ENCODE data around the gene PXDC1.
A peak's percentile ranks its signal among the peaks of the same experiment; 100 is the strongest.
"Not testable (repeated sequence)": the region's sequence is repeated elsewhere in the genome, so short reads cannot be mapped to it uniquely, and the experiment has no call there.

Gene PXDC1

DNA sequence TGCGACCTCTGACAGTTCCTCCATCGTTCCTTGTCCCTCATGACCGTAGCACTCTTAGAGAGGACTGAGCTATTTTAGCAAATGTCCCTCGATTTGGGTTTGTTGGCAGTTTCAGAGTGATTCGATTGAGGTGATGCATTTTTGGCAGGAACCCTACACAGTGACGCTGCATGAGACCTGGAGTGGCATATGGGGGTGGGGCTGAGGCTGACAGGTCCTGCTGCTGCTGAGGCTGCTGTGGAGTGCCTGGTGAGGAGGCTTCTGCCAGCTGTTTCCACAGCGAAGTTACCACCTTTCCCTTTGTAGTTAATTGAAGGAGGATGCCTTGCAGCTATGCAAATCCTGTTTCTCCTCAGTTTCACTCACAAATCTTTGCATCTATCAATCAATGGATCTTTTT lies 19.8 kb downstream of the PXDC1 start:
- no peak for DNase-seq

DNA sequence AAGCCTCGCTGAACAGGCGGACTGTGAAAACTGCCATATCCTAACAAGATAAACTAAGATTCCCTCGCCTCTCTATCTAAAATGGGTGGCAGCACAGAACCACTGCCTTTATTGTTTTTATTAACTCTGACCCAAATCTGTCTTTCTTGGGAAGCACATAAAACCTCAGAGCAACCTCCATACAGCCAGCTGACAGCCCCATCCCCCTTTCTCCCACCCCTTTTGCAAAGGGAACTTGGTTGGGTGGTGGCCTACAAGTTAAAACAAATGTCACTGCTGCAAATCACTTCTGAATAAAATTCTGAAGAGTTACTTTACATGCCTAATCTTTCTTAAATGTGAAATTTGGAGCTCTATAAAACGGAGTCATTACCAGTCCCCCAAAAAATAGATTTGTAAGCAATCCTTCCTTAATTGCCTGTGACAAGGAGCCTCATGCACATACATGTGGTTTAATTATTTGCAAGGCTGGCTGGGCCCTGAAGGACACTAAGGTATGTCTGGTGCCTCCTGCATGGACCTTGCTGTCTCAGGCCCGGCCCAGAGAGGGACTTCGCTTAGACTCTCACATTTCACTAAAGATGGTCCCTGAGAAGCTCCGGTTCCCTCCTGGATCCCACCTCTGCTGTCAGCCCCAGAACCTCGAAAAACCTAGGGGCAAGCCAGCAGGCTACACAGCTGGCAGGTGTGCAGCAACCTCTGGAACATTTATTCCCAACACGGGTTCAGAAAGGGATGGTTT lies 21.7 kb downstream of the PXDC1 start:
- no peak for DNase-seq

DNA sequence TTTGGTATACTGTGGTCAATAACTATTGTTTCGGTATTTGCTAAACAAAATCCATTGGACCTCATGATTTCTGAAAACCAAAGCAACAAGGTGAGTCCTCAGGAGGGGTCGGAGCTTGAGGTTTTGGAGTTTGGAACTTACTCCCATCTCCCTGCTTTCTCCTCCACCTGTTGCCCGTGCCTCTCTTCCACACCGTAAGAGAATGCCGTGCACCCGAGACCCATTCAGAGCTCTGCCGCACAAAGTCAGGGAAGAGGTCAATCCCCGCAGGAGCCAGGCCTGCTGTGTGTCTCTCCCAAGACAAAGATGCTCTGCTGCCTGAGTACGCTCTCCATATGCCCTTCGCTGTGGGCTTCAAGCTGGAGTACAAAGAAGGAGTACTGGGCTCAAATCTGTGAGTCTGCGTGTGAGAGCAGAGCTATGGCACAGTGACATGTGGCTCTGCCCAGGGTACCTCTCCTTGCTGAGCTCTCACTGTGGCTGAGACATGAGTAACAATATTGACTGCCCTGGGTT lies 23.9 kb downstream of the PXDC1 start:
- DNase-seq, result no peak

DNA sequence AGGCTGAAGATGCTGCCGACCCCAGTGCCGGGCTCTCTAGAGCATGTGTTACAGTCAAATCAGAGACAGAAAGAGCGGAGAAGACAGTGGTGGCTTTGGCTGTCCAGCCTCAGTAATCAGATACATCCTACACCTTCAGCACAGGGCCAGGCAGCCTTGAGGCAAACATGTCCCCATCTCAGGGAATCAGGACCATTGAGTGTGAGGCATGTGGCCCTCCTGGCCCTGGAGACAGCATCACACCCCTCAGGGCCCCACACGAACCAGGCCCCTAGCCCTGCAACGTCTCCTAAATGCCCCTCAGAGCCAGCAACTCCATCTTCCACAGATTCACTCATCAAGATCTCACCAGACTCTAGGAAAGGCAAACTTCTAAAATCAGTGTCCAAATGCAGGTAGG lies 24.5 kb downstream of the PXDC1 start:
- DNase-seq, result no peak

- DNase-seq, result no peak
Observed at GRCh38 chr6:3726421-3726820, 25.1 kb downstream of the PXDC1 start.

DNA sequence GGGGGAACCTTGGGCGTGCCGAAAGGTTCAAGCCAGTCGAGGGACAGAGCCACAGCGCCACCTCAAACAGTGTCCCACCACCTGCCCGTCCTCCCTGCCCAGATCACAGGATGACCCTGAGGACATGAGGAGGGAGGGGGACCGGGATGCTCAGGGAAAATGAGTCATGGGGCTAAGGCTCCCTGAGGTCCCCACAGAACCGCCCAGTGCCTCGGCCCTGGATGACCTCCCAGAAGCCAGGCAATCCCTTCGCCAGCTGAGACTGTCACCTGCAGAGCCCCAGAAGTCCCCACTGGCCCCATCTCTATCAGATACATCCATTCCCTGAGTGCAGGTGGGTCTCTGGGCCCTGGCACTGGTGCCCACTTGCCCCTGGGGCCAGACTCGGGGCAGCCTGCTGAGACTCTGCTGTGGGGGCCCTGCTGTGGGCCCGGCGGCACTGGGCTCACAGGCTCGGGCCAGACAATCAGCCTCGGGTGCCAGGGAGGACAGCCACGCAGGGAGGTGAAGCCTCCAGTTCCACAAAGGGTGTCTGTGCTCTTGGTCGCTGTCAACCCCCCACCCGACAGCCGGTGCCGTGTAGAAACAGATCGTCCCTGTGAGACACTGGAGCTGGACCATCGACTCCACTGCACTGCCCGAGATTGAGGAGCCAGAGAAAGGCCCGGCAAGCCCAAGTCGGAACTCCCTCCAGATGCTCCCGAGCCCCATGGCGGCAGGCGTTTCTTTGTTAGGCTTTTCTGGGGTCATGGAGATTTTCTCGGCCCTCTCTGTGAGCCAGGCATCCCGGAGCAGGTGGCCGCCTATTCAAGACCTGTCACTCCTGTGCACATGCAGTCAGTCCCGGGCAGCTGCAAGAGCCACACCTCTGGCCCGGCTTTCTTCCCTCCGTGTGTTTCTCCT lies 26.1 kb downstream of the PXDC1 start:
- DNase-seq, result peak in 1 of 14 donors; percentile 10

DNA sequence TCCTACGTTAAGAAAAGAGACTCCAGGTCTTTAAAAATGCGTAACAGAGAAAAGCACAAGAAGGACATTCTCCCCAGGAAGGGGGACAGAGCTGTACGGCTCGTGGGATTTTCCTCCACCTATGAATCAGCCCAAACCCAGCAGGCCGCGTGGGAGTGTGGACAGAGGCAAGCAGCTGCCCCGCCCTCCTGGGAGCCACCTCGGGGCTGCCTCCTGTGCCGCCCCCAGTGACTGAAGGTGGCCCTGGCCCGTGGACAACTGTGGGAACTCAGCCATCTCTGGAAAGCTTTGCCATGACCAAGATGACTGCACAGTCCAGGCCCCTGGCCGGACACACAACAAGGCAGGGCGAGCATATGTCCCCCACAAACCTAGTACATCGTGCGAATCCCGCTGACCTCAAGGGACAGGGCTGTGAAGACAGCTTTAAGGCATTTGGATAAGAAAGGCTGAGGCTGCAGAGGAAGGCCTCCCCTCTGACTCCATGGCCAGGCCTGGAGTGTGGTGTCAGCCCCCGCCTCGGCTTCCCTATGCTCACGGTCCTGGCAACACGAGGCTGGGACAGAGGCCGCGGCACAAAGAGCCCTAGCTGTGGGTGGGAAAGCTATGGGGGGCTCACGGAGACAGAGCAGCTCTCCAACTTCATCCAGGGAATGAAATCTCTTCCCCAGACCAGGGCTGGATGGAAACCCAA lies 26.9 kb downstream of the PXDC1 start:
- no peak for DNase-seq

GRCh38 chr6:3723966-3724365 lies 27.5 kb downstream of the PXDC1 start:
- no peak for DNase-seq

DNA sequence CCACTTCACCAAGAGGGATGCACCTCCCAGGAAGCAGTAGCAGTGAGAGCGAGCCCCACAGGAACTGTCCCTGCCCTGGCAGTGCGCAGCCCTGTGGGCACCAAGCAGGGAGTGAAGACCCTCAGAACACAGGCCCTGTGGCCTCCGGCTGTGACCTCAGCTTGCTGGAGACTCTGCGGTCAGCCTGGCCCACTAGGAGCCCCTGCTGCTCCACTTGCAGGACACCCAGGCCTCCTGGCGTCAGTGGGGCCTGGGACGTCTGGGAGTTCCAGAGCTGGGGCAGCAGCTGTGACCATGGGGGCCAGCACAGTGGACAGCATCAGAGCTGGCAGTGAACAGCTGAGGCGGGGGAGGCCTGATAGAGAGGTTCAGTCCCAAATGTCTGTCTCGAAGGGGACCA lies 28.3 kb downstream of the PXDC1 start:
- DNase-seq, result no peak

DNA sequence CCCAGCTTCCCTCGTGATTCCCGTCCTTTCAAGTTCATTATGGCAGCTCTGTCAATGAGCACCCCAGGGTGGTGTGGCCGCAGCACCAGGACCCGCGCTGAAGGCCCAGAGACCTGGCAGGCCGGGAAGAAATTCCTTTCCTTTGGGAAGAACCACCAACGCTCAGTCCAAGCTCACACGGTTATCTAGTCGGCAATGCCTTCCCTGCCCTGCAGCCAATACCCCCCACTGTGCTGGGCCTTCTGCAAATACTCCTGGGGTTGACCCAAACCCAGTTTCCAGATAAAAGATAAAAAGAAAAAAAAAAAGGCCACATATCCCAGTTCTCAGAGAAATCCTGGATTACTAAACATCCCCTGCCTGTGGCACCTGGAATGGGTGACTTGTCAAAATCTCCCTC lies 28.7 kb downstream of the PXDC1 start:
- DNase-seq, result no peak

GRCh38 chr6:3721810-3722621 lies 29.5 kb downstream of the PXDC1 start:
- DNase-seq, result no peak

DNA sequence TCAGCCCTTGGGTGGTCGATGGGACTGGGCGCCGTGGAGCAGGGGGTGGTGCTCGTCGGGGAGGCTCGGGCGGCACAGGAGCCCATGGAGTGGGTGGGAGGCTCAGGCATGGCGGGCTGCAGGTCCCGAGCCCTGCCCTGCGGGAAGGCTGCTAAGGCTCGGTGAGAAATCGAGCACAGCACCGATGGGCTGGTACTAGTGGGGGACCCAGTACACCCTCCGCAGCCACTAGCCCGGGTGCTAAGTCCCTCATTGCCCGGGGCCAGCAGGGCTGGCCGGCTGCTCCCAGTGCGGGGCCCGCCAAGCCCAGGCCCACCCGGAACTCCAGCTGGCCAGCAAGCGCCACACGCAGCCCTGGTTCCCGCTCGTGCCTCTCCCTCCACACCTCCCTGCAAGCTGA lies 30.7 kb downstream of the PXDC1 start:
- DNase-seq, result not testable (repeated sequence)

DNA sequence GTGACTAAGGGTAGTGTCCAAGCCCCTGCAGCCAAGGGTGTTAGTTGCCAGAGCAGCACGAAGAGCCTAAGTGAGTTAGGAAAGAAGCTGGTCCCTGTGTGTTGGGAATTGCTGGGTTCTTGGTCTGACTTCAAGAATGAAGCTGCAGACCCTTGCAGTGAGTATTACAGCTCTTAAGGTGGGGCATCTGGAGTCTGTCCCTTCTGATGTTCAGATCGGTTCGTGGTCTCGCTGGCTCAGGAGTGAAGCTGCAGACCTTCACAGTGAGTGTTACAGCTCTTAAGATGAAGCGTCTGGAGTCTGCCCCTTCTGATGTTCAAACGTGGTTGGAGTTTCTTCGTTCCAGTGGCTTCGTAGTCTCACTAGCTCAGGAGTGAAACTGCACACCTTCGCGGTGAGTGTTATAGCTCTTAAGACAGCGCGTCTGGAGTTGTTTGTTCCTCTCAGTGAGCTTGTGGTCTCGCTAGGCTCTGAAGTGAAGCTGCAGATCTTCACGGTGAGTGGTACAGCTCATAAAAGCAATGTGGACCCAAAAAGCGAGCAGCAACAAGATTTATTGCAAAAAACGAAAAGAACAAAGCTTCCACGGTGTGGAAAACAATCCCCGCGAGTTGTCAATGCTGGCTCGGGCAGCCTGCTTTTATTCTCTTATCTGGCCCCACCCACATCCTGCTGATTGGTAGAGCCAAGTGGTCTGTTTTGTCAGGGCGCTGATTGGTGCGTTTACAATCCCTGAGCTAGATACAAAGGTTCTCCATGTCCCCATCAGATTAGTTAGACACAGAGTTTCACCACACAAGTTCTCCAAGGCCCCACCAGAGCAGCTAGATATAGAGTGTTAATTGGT lies 31.8 kb downstream of the PXDC1 start:
- no peak for DNase-seq

- DNase-seq, result no peak
Observed at GRCh38 chr6:3718407-3718806, 33.1 kb downstream of the PXDC1 start.

GRCh38 chr6:3715285-3715684 lies 36.2 kb downstream of the PXDC1 start:
- no peak for DNase-seq

GRCh38 chr6:3714768-3715167 lies 36.7 kb downstream of the PXDC1 start:
- DNase-seq, result no peak

GRCh38 chr6:3714111-3714510 lies 37.4 kb downstream of the PXDC1 start:
- no peak for DNase-seq

DNA sequence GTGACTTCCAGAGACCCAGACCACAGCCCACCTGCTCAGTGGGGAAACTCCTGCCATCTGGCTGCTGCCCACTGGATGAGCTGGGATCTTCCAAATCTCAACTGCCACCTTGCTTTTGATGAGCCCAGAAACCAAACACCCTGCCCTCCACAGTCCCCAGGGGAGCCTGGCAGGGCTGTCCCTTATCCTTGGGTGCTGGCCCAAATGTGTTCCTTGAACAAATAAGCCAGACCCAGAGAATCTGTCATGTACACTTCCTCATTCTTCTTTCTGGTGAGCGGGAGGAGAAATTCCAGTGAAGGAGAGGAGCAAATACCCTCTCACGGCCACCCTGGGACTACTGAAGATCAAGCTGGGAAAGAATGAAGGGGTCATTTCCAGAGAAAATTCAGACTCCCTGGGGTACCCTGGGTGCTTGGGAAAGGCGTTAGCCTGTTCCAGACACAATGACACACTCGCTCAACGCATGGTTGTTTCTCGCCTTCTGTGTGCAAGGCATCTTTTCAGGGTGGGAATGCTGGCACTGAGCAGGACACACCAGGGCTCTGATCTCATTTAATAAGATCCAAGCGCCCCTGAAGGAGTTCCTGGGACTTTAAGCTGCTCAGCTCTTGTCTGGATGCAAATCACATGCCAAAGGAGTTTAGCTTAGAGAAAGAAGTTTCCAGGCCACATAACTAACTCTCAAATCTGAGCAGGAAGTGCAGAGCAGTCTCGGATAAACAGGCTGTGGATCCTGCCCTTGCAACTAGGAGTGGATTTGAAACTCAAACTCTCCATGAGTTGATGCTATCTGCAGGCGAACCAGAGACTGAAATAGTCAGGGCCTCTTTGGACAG lies 38.5 kb downstream of the PXDC1 start:
- no peak for DNase-seq

DNA sequence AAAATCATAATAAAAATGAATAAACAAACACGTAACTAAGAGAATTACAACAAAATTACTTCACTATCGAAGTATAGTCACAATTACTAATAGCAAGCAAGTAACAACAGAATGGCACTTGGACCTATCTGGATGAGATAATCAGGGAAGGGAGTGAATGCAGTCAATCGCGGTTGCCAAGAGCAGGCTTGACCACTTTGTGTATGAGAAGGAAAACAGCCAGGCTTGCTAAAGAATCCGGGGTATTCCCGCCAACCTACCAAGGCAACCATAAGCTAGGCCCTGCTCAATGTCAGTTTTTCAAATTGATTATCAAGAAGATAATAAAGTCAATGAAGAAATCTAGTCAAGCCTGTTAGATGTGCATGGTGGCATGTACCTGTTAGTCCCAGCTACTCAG lies 39.7 kb downstream of the PXDC1 start:
- DNase-seq, result no peak

DNA sequence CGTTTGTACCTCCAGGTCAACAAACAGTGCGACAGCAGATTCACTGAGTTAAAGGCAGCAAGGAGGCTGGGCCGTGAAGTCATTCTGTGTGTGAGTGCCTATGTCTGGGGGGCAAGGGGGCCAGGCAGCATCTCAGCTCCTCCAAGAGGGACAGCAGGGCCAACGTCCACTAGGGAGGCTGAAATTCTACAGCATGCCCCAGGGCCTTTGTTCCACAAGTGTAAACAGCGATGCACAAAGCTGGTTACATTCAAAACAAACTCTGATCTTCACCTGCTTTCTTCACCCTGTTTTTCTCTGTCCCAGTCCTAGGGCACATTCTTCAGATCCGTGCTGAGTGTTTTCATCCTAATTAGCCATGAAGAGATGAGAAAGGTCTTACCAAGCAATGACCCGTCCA lies 41.1 kb downstream of the PXDC1 start:
- no peak for DNase-seq
